ENCODE results near the gene PBX3. TPM values are rescaled to one million over a fixed set of nuclear protein-coding genes. Genes with fewer than 3 reads are reported as not detected.

The PBX3 gene
- total RNA-seq, 1 experiment from 2014 or later: 39.0 TPM

DNA sequence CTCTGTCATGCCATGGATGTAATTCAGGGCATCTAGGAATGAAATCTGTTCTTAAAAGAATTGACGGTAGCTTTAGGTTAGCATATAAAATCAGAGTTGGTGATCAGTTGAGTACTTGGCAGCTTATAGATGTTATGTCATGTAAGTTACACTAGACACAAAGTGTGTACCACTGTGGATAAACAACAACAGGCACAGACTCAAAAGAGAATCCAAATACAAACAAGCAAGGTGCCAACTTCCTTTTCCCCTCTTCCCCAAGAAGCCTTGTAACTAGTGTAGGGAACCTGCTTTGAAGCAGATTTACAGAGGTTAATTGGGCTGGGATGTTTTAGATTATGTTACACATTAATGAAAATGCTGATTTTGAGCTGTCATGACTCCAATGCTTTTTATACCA is 167.2 kb downstream of the PBX3 start:
- no peaks in the 10 kb centered on the region for H3K27me3 ChIP-seq (ENCODE audit: control insufficient read depth, insufficient read depth, low read length)
- no TSS peak for BruUV-seq (replicated peaks)
- H3K36me3 ChIP-seq (ENCODE audit: control insufficient read depth, insufficient read depth, low read length): no peaks in the 10 kb centered on the region
- no peak for DNase-seq (ENCODE audit: low read depth, low spot score)
- ChIA-PET POLR2A (no interaction called here), CTCF (no interaction called here)
- peaks cover 3% of the 10 kb centered on the region; the same call in 1 of the 2 replicates for H3K4me1 ChIP-seq (ENCODE audit: control insufficient read depth, insufficient read depth, low read length)
- intact Hi-C loops (cut with micrococcal nuclease; ENCODE audit: unreplicated experiment) (no loop called here), in situ Hi-C loops (cut with HindIII; ENCODE audit: low pct_unique_long_range_greater_than_20kb, low sequenced_read_pairs) (no loop called here)
- no peak overlapping the region for H3K27ac ChIP-seq (ENCODE audit: low read length)
- no peak overlapping the region for H3K4me3 ChIP-seq (ENCODE audit: low read depth in 2 of 2, low read length in 2 of 2)
- H3K9me3 ChIP-seq (ENCODE audit: control insufficient read depth, insufficient read depth, low read depth, low read length): no peaks in the 10 kb centered on the region
- TF ChIP-seq POLR2AphosphoS5 (IDR thresholded peaks at IDR 0.05; ENCODE audit: low read depth, low read length): no peak
- TF ChIP-seq TCF7L2 (IDR thresholded peaks at IDR 0.05; ENCODE audit: low read depth, low read length): no peak
- no peak for TF ChIP-seq SIN3A (IDR thresholded peaks at IDR 0.05; ENCODE audit: borderline replicate concordance, insufficient read depth, low read depth, low read length)
- TF ChIP-seq, protein P1, sequence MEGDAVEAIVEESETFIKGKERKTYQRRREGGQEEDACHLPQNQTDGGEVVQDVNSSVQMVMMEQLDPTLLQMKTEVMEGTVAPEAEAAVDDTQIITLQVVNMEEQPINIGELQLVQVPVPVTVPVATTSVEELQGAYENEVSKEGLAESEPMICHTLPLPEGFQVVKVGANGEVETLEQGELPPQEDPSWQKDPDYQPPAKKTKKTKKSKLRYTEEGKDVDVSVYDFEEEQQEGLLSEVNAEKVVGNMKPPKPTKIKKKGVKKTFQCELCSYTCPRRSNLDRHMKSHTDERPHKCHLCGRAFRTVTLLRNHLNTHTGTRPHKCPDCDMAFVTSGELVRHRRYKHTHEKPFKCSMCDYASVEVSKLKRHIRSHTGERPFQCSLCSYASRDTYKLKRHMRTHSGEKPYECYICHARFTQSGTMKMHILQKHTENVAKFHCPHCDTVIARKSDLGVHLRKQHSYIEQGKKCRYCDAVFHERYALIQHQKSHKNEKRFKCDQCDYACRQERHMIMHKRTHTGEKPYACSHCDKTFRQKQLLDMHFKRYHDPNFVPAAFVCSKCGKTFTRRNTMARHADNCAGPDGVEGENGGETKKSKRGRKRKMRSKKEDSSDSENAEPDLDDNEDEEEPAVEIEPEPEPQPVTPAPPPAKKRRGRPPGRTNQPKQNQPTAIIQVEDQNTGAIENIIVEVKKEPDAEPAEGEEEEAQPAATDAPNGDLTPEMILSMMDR (IDR thresholded peaks at IDR 0.05): no peak
- TF ChIP-seq, protein P2, sequence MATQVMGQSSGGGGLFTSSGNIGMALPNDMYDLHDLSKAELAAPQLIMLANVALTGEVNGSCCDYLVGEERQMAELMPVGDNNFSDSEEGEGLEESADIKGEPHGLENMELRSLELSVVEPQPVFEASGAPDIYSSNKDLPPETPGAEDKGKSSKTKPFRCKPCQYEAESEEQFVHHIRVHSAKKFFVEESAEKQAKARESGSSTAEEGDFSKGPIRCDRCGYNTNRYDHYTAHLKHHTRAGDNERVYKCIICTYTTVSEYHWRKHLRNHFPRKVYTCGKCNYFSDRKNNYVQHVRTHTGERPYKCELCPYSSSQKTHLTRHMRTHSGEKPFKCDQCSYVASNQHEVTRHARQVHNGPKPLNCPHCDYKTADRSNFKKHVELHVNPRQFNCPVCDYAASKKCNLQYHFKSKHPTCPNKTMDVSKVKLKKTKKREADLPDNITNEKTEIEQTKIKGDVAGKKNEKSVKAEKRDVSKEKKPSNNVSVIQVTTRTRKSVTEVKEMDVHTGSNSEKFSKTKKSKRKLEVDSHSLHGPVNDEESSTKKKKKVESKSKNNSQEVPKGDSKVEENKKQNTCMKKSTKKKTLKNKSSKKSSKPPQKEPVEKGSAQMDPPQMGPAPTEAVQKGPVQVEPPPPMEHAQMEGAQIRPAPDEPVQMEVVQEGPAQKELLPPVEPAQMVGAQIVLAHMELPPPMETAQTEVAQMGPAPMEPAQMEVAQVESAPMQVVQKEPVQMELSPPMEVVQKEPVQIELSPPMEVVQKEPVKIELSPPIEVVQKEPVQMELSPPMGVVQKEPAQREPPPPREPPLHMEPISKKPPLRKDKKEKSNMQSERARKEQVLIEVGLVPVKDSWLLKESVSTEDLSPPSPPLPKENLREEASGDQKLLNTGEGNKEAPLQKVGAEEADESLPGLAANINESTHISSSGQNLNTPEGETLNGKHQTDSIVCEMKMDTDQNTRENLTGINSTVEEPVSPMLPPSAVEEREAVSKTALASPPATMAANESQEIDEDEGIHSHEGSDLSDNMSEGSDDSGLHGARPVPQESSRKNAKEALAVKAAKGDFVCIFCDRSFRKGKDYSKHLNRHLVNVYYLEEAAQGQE (IDR thresholded peaks at IDR 0.05; ENCODE audit: insufficient read depth in 1 of 2, low read depth in 2 of 2, low read length in 1 of 2): no peak
- no peak for ATAC-seq

DNA sequence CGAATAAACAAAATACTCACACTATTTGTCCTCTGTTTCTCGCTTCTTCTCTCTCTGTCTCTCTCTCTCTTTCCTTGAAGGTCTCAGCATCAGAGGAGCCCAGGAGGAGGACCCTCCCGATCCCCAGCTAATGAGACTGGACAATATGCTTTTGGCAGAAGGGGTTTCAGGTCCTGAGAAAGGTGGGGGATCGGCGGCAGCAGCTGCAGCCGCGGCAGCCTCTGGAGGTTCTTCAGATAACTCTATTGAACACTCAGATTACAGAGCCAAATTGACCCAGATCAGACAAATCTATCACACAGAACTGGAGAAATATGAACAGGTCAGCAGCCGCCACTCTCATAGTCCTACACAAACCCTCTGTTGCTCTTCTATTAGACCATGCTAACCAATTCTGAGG is 168.4 kb downstream of the PBX3 start:
- no peaks in the 10 kb centered on the region for H3K27me3 ChIP-seq (ENCODE audit: control insufficient read depth, insufficient read depth, low read length)
- ATAC-seq: no peak
- DNase-seq (ENCODE audit: low read depth, low spot score): no peak
- in situ Hi-C loops (cut with HindIII; ENCODE audit: low pct_unique_long_range_greater_than_20kb, low sequenced_read_pairs) (no loop called here), intact Hi-C loops (cut with micrococcal nuclease; ENCODE audit: unreplicated experiment) (no loop called here)
- CTCF ChIA-PET: no interaction called here
- H3K4me3 ChIP-seq (ENCODE audit: low read depth in 2 of 2, low read length in 2 of 2): no peak overlapping the region
- H3K36me3 ChIP-seq (ENCODE audit: control insufficient read depth, insufficient read depth, low read length): no peaks in the 10 kb centered on the region
- TF ChIP-seq POLR2AphosphoS5 (IDR thresholded peaks at IDR 0.05; ENCODE audit: low read depth, low read length): no peak
- TF ChIP-seq, protein P1 (IDR thresholded peaks at IDR 0.05): no peak
- TF ChIP-seq SIN3A (IDR thresholded peaks at IDR 0.05; ENCODE audit: borderline replicate concordance, insufficient read depth, low read depth, low read length): no peak
- TF ChIP-seq TCF7L2 (IDR thresholded peaks at IDR 0.05; ENCODE audit: low read depth, low read length): no peak
- TF ChIP-seq, protein P2 (IDR thresholded peaks at IDR 0.05; ENCODE audit: insufficient read depth in 1 of 2, low read depth in 2 of 2, low read length in 1 of 2): no peak
- no peaks in the 10 kb centered on the region for H3K9me3 ChIP-seq (ENCODE audit: control insufficient read depth, insufficient read depth, low read depth, low read length)
- peaks cover 3% of the 10 kb centered on the region; the same call in 1 of the 2 replicates for H3K4me1 ChIP-seq (ENCODE audit: control insufficient read depth, insufficient read depth, low read length)
- H3K27ac ChIP-seq (ENCODE audit: low read length): no peak overlapping the region
- BruUV-seq (replicated peaks): no TSS peak
- POLR2A ChIA-PET: interaction anchor here (0.5 kb wide), 1 partner anchor 636 kb away, joined by 4 read pairs; no protein-coding TSS in a partner anchor
